OCI-LY7 (cell line): Measurements from ENCODE around the gene SLC37A1. TPM values are rescaled to one million over a fixed set of nuclear protein-coding genes. Genes with fewer than 3 reads are reported as not detected.

ENCODE experiments used
- BruUV-seq: library from RNA; stranded (reverse); fragments of 400-500 nt; replicated peaks from 2 replicates; lab custom pipeline; 2021; lab: Mats Ljungman, UMichigan
- CTCF ChIA-PET: fragments of 300-600 bp; sonication (Branson Sonifier 250); formaldehyde crosslinking; loops from one replicate; lab custom pipeline; 2022; ENCODE audit warnings: antibody characterized with exemption; ENCODE audit not compliant: unreplicated experiment; lab: Charles Lee
- POLR2A ChIA-PET: fragments of 300-600 bp; sonication (Branson Sonifier 250); formaldehyde crosslinking; loops from one replicate; lab custom pipeline; 2022; ENCODE audit warnings: antibody characterized with exemption; lab: Charles Lee
- DNase-seq: peaks from one replicate; pipeline ENCODE4 v3.0.0-alpha.2; 2015; ENCODE audit warnings: low spot score
- H2AFZ ChIP-seq: fragments of 200-600 bp; sonication (generic), shearing (Covaris generic); 2 replicates; pipeline ENCODE4 v1.6.1; 2014; ENCODE audit warnings: mild to moderate bottlenecking, antibody characterized with exemption, low read length, moderate library complexity
- H3K27ac ChIP-seq: fragments of 200-600 bp; sonication (generic); 2 replicates; pipeline ENCODE4 v1.5.1; 2014; ENCODE audit warnings: mixed run types, low read depth, mild to moderate bottlenecking, moderate library complexity, low read length, inconsistent platforms; ENCODE audit not compliant: poor library complexity, severe bottlenecking
- H3K36me3 ChIP-seq: fragments of 200-600 bp; sonication (generic); 2 replicates; pipeline ENCODE4 v1.6.1; 2014; ENCODE audit warnings: mild to moderate bottlenecking, antibody characterized with exemption, low read length, moderate library complexity, mixed read lengths; ENCODE audit not compliant: insufficient read depth
- H3K4me1 ChIP-seq: fragments of 200-600 bp; sonication (generic); 2 replicates; pipeline ENCODE4 v1.5.1; 2014; ENCODE audit warnings: mild to moderate bottlenecking, low read length; ENCODE audit not compliant: insufficient read depth, poor library complexity, severe bottlenecking
- H3K4me2 ChIP-seq: fragments of 200-600 bp; sonication (generic); 2 replicates; pipeline ENCODE4 v1.6.1; 2014; ENCODE audit warnings: mild to moderate bottlenecking, low read length
- H3K4me3 ChIP-seq: fragments of 200-600 bp; sonication (generic); 2 replicates; pipeline ENCODE4 v1.5.1; 2014; ENCODE audit warnings: mild to moderate bottlenecking, low read depth, low read length; ENCODE audit not compliant: poor library complexity, severe bottlenecking
- H3K79me2 ChIP-seq: fragments of 200-600 bp; sonication (generic); 2 replicates; pipeline ENCODE4 v1.6.1; 2016; ENCODE audit warnings: low read depth, mild to moderate bottlenecking, low read length, moderate library complexity, mixed read lengths; ENCODE audit not compliant: insufficient read depth
- H3K9me2 ChIP-seq: fragments of 200-600 bp; sonication (generic); 2 replicates; pipeline ENCODE4 v1.6.1; 2016; ENCODE audit warnings: mild to moderate bottlenecking, low read length, mixed read lengths; ENCODE audit not compliant: insufficient read depth
- H3K9me3 ChIP-seq: fragments of 200-600 bp; sonication (generic); 2 replicates; pipeline ENCODE4 v1.6.1; 2014; ENCODE audit warnings: mild to moderate bottlenecking, mixed run types, low read length, mixed read lengths
- H4K20me1 ChIP-seq: fragments of 200-600 bp; sonication (generic); 2 replicates; pipeline ENCODE4 v1.6.1; 2014; ENCODE audit warnings: mild to moderate bottlenecking, antibody characterized with exemption, low read length, moderate library complexity, mixed read lengths; ENCODE audit not compliant: insufficient read depth
- EZH2phosphoT487 ChIP-seq: fragments of 200-600 bp; sonication (generic); IDR thresholded peaks from 2 replicates; pipeline ENCODE4 v1.6.1; 2018; ENCODE audit warnings: low read depth, borderline replicate concordance, mild to moderate bottlenecking, mixed run types, antibody characterized with exemption, low read length, moderate library complexity, mixed read lengths
- intact Hi-C: fragments of 100-400 bp; cut with micrococcal nuclease; formaldehyde crosslinking; loops from one replicate; pipeline ENCODE4 v1.10.0; 2022; ENCODE audit not compliant: unreplicated experiment
- total RNA-seq, 2 experiments: library from RNA; depleted of rRNA in 1 of 2; stranded (reverse); fragments of >200 nt in 1 of 2; shearing (Covaris generic) in 1 of 2; gene quantifications; 2 replicates each; pipeline ENCODE4 v1.2.3, GENCODE V29; 2014 to 2022
- TF ChIP-seq, protein P1 (sequence below): fragments of 200-600 bp; sonication (generic); conservative IDR thresholded peaks from 2 replicates; pipeline ENCODE4 v1.5.1; 2014; ENCODE audit warnings: mild to moderate bottlenecking, antibody characterized with exemption, low read length, moderate library complexity, mixed read lengths

The SLC37A1 gene
- total RNA-seq, 2 experiments from 2014 or later = 22.5 to 27.6 TPM

- ChIA-PET CTCF (no interaction called here), POLR2A (no interaction called here)
- BruUV-seq = no TSS peak
- Histone ChIP-seq H3K9me2 (no peaks in the 10 kb centered on the region), H3K79me2 (no peaks in the 10 kb centered on the region), H3K4me2 (no peak overlapping the region), H2AFZ (no peak overlapping the region), H3K36me3 (peaks cover 42% of the 10 kb centered on the region), H3K4me3 (no peak overlapping the region), H3K27ac (no peak overlapping the region), H3K4me1 (peaks cover 6% of the 10 kb centered on the region), H3K9me3 (no peaks in the 10 kb centered on the region), H4K20me1 (no peaks in the 10 kb centered on the region)
- TF ChIP-seq EZH2phosphoT487 = no peak
- TF ChIP-seq, protein P1, sequence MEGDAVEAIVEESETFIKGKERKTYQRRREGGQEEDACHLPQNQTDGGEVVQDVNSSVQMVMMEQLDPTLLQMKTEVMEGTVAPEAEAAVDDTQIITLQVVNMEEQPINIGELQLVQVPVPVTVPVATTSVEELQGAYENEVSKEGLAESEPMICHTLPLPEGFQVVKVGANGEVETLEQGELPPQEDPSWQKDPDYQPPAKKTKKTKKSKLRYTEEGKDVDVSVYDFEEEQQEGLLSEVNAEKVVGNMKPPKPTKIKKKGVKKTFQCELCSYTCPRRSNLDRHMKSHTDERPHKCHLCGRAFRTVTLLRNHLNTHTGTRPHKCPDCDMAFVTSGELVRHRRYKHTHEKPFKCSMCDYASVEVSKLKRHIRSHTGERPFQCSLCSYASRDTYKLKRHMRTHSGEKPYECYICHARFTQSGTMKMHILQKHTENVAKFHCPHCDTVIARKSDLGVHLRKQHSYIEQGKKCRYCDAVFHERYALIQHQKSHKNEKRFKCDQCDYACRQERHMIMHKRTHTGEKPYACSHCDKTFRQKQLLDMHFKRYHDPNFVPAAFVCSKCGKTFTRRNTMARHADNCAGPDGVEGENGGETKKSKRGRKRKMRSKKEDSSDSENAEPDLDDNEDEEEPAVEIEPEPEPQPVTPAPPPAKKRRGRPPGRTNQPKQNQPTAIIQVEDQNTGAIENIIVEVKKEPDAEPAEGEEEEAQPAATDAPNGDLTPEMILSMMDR = no peak
- DNase-seq = no peak
- intact Hi-C loops = loop anchor here (10.0 kb wide), 1 partner anchor 46 kb away; no protein-coding TSS in a partner anchor
Measured at GRCh38 chr21:42568376-42568775, 54.7 kb downstream of the SLC37A1 start.

GRCh38 chr21:42568866-42569731, 55.4 kb downstream of the SLC37A1 start:
- ChIA-PET CTCF (no interaction called here), POLR2A (no interaction called here)
- no TSS peak for BruUV-seq

More at GRCh38 chr21:42568866-42569731, 55.4 kb downstream of the SLC37A1 start:
- H3K9me2 ChIP-seq = no peaks in the 10 kb centered on the region
- no peaks in the 10 kb centered on the region for H3K79me2 ChIP-seq
- H2AFZ ChIP-seq = no peak overlapping the region
- H3K4me1 ChIP-seq = no peaks in the 10 kb centered on the region
- DNase-seq = no peak
- no peak overlapping the region for H3K4me3 ChIP-seq
- intact Hi-C loops = loop anchor here (10.0 kb wide), 1 partner anchor 46 kb away; no protein-coding TSS in a partner anchor
- no peaks in the 10 kb centered on the region for H3K9me3 ChIP-seq
- H3K36me3 ChIP-seq = peaks cover 37% of the 10 kb centered on the region
- no peak overlapping the region for H3K4me2 ChIP-seq
- TF ChIP-seq, protein P1 = no peak
- TF ChIP-seq EZH2phosphoT487 = no peak
- no peak overlapping the region for H3K27ac ChIP-seq
- no peaks in the 10 kb centered on the region for H4K20me1 ChIP-seq
